Nephron (organoid): ENCODE data around the gene NCSTN.

Experiments used
- H3K27ac Mint-ChIP-seq, 3 experiments: 2 replicates each; pipeline ENCODE4 v1.8.0; 2020; ENCODE audit warnings: mixed read lengths in 3 of 3, mild to moderate bottlenecking in 2 of 3, moderate library complexity in 1 of 3
- H3K27me3 Mint-ChIP-seq: 2 replicates; pipeline ENCODE4 v1.8.0; 2021; ENCODE audit warnings: low read depth, mild to moderate bottlenecking, moderate library complexity, mixed read lengths
- H3K36me3 Mint-ChIP-seq: 2 replicates; pipeline ENCODE4 v1.8.0; 2020; ENCODE audit warnings: low read depth, mixed read lengths
- H3K4me1 Mint-ChIP-seq: 2 replicates; pipeline ENCODE4 v1.8.0; 2020; ENCODE audit warnings: mixed read lengths
- H3K4me3 Mint-ChIP-seq, 3 experiments: 2 replicates each; pipeline ENCODE4 v1.8.0; 2020; ENCODE audit warnings: mild to moderate bottlenecking in 3 of 3, mixed read lengths in 3 of 3, moderate library complexity in 2 of 3
- H3K9me3 Mint-ChIP-seq: 2 replicates; pipeline ENCODE4 v1.8.0; 2020; ENCODE audit warnings: mixed read lengths
- CTCF ChIP-seq, 3 experiments: fragments of 200-600 bp; sonication (generic); IDR thresholded peaks; one replicate each; pipeline ENCODE4 v1.5.0; 2021; ENCODE audit warnings: antibody characterized with exemption in 3 of 3; ENCODE audit not compliant: unreplicated experiment in 3 of 3

NCSTN gene

GRCh38 chr1:160394673-160395072 lies 51.5 kb downstream of the NCSTN start:
- no peaks in the 10 kb centered on the region for H3K9me3 Mint-ChIP-seq
- TF ChIP-seq CTCF (IDR thresholded peaks at IDR 0.05; ENCODE audit: unreplicated experiment in 3 of 3) = no peak
- no peaks in the 10 kb centered on the region for H3K36me3 Mint-ChIP-seq
- no peak overlapping the region for H3K27ac Mint-ChIP-seq
- no peak overlapping the region for H3K4me3 Mint-ChIP-seq
- peaks cover 5% of the 10 kb centered on the region for H3K4me1 Mint-ChIP-seq
- peaks cover 7% of the 10 kb centered on the region for H3K27me3 Mint-ChIP-seq

- Mint-ChIP-seq H3K27me3 (peaks cover 4% of the 10 kb centered on the region), H3K4me1 (peaks cover 19% of the 10 kb centered on the region), H3K4me3 (no peak overlapping the region), H3K27ac (no peak overlapping the region), H3K36me3 (no peaks in the 10 kb centered on the region), H3K9me3 (no peaks in the 10 kb centered on the region)
- no peak for TF ChIP-seq CTCF (IDR thresholded peaks at IDR 0.05; ENCODE audit: unreplicated experiment in 3 of 3)
Observed at GRCh38 chr1:160397651-160398050, 54.5 kb downstream of the NCSTN start.

GRCh38 chr1:160398823-160399222 lies 55.6 kb downstream of the NCSTN start:
- peaks cover 4% of the 10 kb centered on the region for H3K27me3 Mint-ChIP-seq
- H3K36me3 Mint-ChIP-seq = no peaks in the 10 kb centered on the region
- H3K4me1 Mint-ChIP-seq = peaks cover 31% of the 10 kb centered on the region
- H3K9me3 Mint-ChIP-seq = no peaks in the 10 kb centered on the region
- peak overlapping the region; percentile 80 to 84 (median 80) for H3K4me3 Mint-ChIP-seq
- TF ChIP-seq CTCF (IDR thresholded peaks at IDR 0.05; ENCODE audit: unreplicated experiment in 3 of 3) = no peak
- peak overlapping the region; percentile 51 to 65 (median 58) for H3K27ac Mint-ChIP-seq

GRCh38 chr1:160399544-160400222 lies 56.5 kb downstream of the NCSTN start:
- H3K27ac Mint-ChIP-seq = peak overlapping the region; percentile 51 to 82 (median 65)
- H3K4me3 Mint-ChIP-seq = peak overlapping the region; percentile 80 to 84 (median 80)
- TF ChIP-seq CTCF (IDR thresholded peaks at IDR 0.05; ENCODE audit: unreplicated experiment in 3 of 3) = peak in 1 of 3 experiments; percentile 26
- H3K27me3 Mint-ChIP-seq = peaks cover 4% of the 10 kb centered on the region
- peaks cover 40% of the 10 kb centered on the region for H3K4me1 Mint-ChIP-seq
- H3K9me3 Mint-ChIP-seq = no peaks in the 10 kb centered on the region
- H3K36me3 Mint-ChIP-seq = no peaks in the 10 kb centered on the region

- H3K27ac Mint-ChIP-seq = peak within 1 kb of the TSS; percentile 51 to 82 (median 79)
- peak within 1 kb of the TSS; percentile 84 to 89 (median 86) for H3K4me3 Mint-ChIP-seq
- TF ChIP-seq CTCF (IDR thresholded peaks at IDR 0.05; ENCODE audit: unreplicated experiment in 3 of 3) = no peak
- H3K9me3 Mint-ChIP-seq = no peaks in the 10 kb centered on the region
- H3K4me1 Mint-ChIP-seq = peaks cover 45% of the 10 kb centered on the region
- peaks cover 4% of the 10 kb centered on the region for H3K27me3 Mint-ChIP-seq
- H3K36me3 Mint-ChIP-seq = no peaks in the 10 kb centered on the region
Observed at GRCh38 chr1:160400223-160400645, 57.1 kb downstream of the NCSTN start, which contains the start of gene VANGL2. TSS of gene VANGL2 (plus strand) at chr1:160400564. CDS start at chr1:160415838, 15,274 bp downstream.
